CD4-positive, alpha-beta T cell treated with Interferon gamma for 1 hour (primary cell): Measurements from ENCODE around the gene GTF2A1L.
"Not testable (repeated sequence)": the region's sequence is repeated elsewhere in the genome, so short reads cannot be mapped to it uniquely, and the experiment has no call there.

Experiments
- DNase-seq: peaks from one replicate; pipeline ENCODE4 v3.0.0-alpha.2; 2020

Gene GTF2A1L

GRCh38 chr2:48614581-48614980, 3.1 kb upstream of the GTF2A1L start:
- DNase-seq = not testable (repeated sequence)

GRCh38 chr2:48619526-48619925, 1.9 kb downstream of the GTF2A1L start:
- no peak for DNase-seq

GRCh38 chr2:48620604-48621003, 2.9 kb downstream of the GTF2A1L start:
- DNase-seq = no peak

- DNase-seq = not testable (repeated sequence)
These were observed 5.0 kb downstream of the GTF2A1L start for GRCh38 chr2:48622691-48623090.

GRCh38 chr2:48624696-48625095, 7.0 kb downstream of the GTF2A1L start:
- DNase-seq = no peak

GRCh38 chr2:48626047-48626446, 8.4 kb downstream of the GTF2A1L start:
- no peak for DNase-seq

GRCh38 chr2:48633143-48633542, 15.5 kb downstream of the GTF2A1L start:
- no peak for DNase-seq

GRCh38 chr2:48635786-48636185, 18.1 kb downstream of the GTF2A1L start:
- no peak for DNase-seq

GRCh38 chr2:48638261-48638660, 20.6 kb downstream of the GTF2A1L start:
- DNase-seq = no peak

- DNase-seq = no peak
These were observed 33.6 kb downstream of the GTF2A1L start for GRCh38 chr2:48651158-48651790.

- no peak for DNase-seq
These were observed 51.3 kb downstream of the GTF2A1L start for GRCh38 chr2:48668992-48669391.

- DNase-seq = no peak
These were observed 55.9 kb downstream of the GTF2A1L start for GRCh38 chr2:48673581-48673980.

- no peak for DNase-seq
These were observed 57.3 kb downstream of the GTF2A1L start for GRCh38 chr2:48674933-48675332.

GRCh38 chr2:48677450-48677849, 59.8 kb downstream of the GTF2A1L start:
- no peak for DNase-seq

GRCh38 chr2:48685126-48685525, 67.5 kb downstream of the GTF2A1L start:
- DNase-seq = no peak

- DNase-seq = no peak
These were observed 74.5 kb downstream of the GTF2A1L start for GRCh38 chr2:48691935-48692691.

GRCh38 chr2:48693066-48693465, 75.4 kb downstream of the GTF2A1L start:
- no peak for DNase-seq

- DNase-seq = no peak
These were observed 76.0 kb downstream of the GTF2A1L start for GRCh38 chr2:48693645-48694044.

- no peak for DNase-seq
These were observed 76.5 kb downstream of the GTF2A1L start for GRCh38 chr2:48694149-48694548.

GRCh38 chr2:48695991-48696390, 78.3 kb downstream of the GTF2A1L start:
- DNase-seq = no peak

GRCh38 chr2:48696881-48697280, 79.2 kb downstream of the GTF2A1L start:
- DNase-seq = no peak

GRCh38 chr2:48699348-48699930, 81.8 kb downstream of the GTF2A1L start:
- DNase-seq = no peak

GRCh38 chr2:48703621-48704020, 86.0 kb downstream of the GTF2A1L start:
- not testable (repeated sequence) for DNase-seq

GRCh38 chr2:48707466-48707865, 89.8 kb downstream of the GTF2A1L start:
- no peak for DNase-seq
